CD1c-positive myeloid dendritic cell (primary cell): ENCODE data around the gene CAPN14.
A peak's percentile ranks its signal among the peaks of the same experiment; 100 is the strongest.

ENCODE experiments used
- DNase-seq: peaks from one replicate; pipeline ENCODE4 v3.0.0-alpha.2; 2016; ENCODE audit errors: extremely low spot score

Gene CAPN14

DNA sequence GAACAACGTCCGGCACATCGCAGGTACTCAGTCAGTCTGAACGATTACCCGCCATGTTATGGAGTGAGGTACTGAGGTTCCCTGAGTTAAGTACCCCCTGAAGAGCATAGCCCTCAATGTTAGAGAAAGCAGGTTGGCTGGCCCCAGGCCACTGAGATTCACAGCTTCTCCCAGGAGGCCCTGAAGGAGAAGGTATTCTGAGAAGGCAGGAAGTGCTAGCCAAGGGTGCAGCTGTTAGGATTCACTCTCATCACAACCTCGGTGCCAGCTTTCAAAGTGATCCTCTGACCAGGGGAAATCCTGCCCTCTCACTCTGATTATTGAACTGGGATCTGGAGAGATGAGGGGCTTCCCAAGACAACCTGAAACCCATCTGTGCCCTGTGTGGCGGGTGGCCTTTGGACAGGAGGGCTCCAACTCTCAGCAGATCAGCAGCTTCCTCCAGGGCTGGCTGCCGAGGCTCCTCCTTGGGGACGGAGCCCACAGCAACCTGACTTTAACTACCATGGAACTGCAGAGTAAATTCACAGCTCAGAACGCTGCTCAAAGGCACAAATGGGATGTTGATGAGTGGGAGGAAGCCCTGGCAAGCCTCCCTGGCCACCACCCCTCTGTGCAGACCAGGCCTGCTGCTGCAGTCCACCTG lies 24.4 kb upstream of the CAPN14 start:
- DNase-seq = no peak

- no peak for DNase-seq
Measured at GRCh38 chr2:31240381-31241365, 23.4 kb upstream of the CAPN14 start.

GRCh38 chr2:31239593-31240177 lies 22.4 kb upstream of the CAPN14 start:
- no peak for DNase-seq

GRCh38 chr2:31238906-31239592 lies 21.7 kb upstream of the CAPN14 start:
- DNase-seq = no peak

DNA sequence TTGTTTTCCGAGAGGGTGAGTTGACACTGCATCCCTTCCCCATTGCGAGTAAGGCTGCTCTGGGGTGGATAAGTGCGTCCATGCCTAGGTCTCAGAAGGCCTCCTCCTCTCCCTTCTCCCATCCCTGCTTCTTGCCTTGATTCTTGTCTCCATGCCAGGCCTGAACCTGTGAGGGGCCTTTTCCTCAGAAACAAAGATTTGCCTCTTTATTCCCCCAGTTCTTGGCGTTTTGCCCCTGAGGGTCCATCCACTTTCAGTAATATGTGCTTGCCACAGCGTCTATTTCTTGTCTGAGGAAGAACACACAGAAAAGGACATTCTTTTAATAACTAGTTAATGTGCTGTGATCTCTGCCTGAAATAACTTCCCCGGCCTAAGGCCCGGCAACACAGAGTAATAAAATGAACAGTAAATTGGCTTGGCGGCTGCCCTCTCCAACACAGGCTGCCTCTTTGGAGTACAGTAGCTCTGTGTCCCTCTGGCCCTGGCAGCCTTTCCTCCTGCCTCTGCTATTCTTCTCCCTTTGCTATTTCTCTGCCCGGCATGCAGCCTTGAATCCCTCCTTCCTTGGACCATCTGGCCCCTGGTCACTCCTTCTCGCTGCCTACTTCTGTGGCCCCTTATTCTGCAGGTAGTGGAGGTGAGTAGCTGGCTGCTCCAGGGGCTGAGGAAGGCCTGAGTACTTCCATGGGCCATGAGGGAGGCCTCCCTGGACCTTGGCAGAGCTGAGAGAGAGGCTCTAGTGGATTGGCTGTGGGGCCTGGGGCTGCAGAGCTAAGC lies 21.0 kb upstream of the CAPN14 start:
- DNase-seq = no peak

DNA sequence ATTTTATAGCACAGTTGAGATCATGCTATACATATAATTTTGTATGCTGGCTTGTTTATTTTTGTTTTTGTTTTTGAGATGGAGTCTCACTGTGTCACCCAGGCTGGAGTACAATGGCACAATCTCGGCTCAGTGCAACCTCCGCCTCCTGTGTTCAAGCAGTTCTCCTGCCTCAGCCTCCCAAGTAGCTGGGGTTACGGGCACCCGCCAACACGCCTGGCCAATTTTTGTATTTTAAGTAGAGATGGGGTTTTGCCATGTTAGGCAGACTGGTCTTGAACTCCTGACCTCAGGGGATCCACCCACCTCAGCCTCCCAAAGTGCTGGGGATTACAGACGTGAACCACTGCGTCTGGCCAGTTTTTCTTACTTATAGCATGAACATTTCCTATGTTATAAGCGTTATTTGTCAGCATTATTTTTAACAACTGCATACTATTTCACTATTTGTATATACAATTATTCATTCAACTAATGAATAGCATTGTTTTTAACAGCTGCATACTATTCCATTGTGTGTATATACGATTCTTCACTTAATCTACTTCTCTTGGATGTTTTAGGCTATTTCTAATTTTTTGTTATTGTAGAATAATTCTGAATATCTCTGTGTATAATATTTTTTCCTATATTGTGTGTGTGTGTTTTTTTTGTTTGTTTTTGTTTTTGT lies 20.2 kb upstream of the CAPN14 start:
- no peak for DNase-seq

- no peak for DNase-seq
Measured at GRCh38 chr2:31236433-31237205, 19.3 kb upstream of the CAPN14 start.

DNA sequence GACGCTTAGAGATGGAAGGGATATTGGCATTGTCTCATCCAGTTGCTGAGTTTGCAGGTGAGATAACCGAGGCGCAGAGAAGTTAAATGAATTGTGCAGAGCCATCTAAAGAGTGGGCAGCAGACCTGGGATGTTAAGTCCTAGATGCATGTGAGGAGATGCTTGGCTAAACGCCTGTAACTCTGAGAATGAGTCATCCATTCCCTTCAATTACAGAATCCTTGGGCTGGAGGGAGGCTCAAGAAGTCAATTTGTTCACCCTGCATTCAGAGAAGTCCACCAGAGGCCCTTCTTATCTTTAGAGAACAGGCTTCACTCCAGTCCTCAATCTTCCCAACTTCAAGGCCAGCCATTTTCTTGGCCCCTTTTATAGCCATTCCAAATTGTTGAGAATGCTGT lies 18.2 kb upstream of the CAPN14 start:
- no peak for DNase-seq

DNA sequence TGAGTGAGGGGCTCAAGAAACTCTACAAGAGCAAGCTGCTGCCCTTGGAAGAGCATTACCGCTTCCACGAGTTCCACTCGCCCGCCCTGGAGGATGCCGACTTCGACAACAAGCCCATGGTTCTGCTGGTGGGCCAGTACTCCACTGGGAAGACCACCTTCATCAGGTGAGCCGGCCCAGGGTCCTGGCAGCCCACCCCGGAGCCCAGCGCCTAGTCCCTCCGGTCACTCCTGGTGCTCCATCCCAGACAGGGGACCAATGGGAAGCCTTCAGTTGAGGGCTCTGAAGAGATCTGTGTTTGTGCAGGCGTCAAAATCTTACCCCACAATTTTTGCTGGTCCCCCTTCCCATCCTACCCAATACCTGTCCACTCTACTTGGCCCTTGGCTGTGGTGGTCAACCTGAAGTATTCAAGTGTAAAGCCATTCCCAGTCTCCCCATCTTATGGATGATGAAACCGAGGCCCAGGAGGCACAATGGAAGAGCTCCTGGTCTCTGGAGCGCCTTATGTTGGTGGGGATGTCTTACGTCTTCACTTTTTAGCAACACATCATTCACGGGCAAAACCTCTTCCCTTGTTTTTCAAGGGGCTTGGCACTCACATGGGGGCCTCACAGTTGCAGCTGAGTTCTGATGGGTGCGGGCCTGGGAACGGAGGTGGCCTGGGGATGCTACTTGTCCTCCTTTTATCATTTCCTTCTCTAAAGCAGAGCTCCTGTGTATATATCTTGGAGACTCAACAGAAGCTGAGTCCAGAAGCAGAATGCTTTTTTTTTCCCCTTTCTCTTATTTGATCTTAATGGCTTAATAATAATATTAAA lies 17.6 kb upstream of the CAPN14 start:
- DNase-seq = no peak

GRCh38 chr2:31233741-31234682 lies 16.7 kb upstream of the CAPN14 start, which contains the start of gene EHD3:
TSS of gene EHD3 (plus strand) at chr2:31234152. CDS start at chr2:31234622, 470 bp downstream.
- peak; percentile 79 for DNase-seq

DNA sequence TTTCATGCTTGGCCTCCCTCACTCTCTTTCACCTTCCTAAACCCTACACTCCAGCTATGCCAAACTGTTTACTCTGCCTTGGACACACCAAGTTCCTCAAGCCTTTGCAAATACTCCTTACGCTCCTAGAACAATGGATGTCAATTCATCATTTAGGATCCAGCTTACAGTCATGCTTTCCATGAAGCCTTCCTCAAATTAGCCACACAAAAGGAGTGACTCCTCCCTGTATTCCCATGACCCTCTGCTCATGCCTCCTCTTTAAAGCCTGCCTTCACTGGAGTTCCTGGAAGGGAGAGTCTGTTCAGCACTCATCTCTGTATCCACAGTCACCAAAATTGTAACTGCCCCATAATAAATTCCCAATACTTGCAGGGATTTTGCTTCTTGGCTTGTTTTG lies 15.9 kb upstream of the CAPN14 start:
- no peak for DNase-seq

DNA sequence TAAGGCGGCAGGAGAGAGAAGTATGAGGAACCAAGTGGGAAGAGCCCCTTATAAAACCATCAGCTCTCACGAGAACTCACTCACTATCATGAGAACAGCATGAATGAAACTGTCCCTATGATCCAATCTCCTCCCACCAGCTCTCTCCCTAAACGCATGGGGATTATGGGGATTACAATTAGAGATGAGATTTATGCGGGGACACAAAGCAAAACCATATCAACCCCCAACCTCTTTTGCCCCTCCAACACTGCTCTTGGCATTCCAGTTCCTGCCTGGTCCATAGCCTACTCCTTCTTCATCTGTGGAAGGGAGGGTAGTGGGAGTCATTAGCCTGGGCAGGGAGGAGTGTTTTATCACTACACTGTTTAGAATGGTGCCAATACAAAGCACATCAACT lies 15.3 kb upstream of the CAPN14 start:
- no peak for DNase-seq

- no peak for DNase-seq
Measured at GRCh38 chr2:31231571-31232302, 14.4 kb upstream of the CAPN14 start.

GRCh38 chr2:31230751-31231150 lies 13.4 kb upstream of the CAPN14 start:
- no peak for DNase-seq

DNA sequence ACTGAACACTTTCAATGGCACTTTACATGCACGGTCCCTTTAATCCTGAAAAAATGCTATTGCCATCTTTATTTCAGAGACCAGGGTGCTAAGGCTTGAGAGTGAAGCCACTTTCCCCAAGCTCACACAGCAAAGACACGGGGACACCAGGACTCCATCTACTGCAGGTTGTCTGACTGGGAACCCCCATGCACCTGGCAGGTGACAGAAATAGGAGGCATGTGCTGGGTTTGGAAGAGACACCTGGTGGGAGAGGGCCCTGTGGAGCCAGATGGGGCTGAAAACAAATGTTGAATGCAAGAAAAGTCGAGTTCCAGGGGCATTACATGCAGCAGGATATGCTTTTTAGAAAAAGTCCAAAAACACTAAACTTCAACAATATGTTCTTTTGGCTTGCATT lies 11.4 kb upstream of the CAPN14 start:
- no peak for DNase-seq

DNA sequence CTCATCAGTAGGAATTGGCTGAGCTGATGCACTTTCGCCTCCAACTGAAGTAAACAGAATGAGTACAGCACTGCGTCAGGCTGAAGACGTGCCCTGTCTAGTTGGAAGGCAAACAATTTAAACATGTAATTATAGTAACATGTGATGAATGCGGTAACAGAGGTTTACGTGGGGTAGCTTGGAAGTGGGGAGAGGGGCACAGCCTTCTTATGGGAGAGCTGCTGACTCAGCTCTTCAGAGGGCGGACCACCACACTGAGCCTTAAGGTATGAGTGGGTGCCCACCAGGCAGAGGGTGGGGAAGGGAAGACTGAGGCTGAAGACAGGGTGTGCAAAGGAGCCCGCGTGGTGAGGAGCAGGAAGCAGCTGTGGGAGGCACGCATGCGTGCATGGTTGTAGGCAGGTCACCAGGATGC lies 10.4 kb upstream of the CAPN14 start:
- DNase-seq = no peak

GRCh38 chr2:31227110-31227509 lies 9.8 kb upstream of the CAPN14 start:
- no peak for DNase-seq
